Kidney epithelial cell (primary cell): ENCODE measurements around the gene NRG3. TPM values are rescaled to one million over a fixed set of nuclear protein-coding genes. Genes with fewer than 3 reads are reported as not detected.

ENCODE experiments used
- DNase-seq: peaks from one replicate; pipeline ENCODE4 v3.0.0-alpha.2; 2010; ENCODE audit warnings: low read depth
- H3K27me3 ChIP-seq: 2 replicates; pipeline ENCODE4 v1.6.0; 2011; ENCODE audit warnings: low read length; ENCODE audit not compliant: control insufficient read depth, insufficient read depth
- H3K36me3 ChIP-seq: 2 replicates; pipeline ENCODE4 v1.5.1; 2011; ENCODE audit warnings: low read length; ENCODE audit not compliant: control insufficient read depth, insufficient read depth
- H3K4me3 ChIP-seq: 2 replicates; pipeline ENCODE4 v1.5.1; 2011; ENCODE audit warnings: low read depth, mild to moderate bottlenecking, control low read depth, low read length
- CTCF ChIP-seq: IDR thresholded peaks from 2 replicates; pipeline ENCODE4 v1.5.1; 2011; ENCODE audit warnings: mild to moderate bottlenecking, moderate library complexity, low read length, control low read depth, inconsistent platforms; ENCODE audit not compliant: insufficient read depth, poor library complexity, severe bottlenecking
- total RNA-seq: library from RNA; depleted of rRNA; stranded (reverse); fragments of >200 nt; gene quantifications from 2 replicates; pipeline ENCODE4 v1.2.3, GENCODE V29; 2015

Gene NRG3
- total RNA-seq, 1 donor from 2014 or later: 10.2 TPM

- DNase-seq: no peak
- Histone ChIP-seq H3K4me3 (no peak overlapping the region), H3K36me3 (no peaks in the 10 kb centered on the region), H3K27me3 (no peaks in the 10 kb centered on the region)
- no peak for TF ChIP-seq CTCF
These were observed 669.4 kb downstream of the NRG3 start for GRCh38 chr10:82544377-82544776.

GRCh38 chr10:82551506-82551905, 676.5 kb downstream of the NRG3 start:
- H3K27me3 ChIP-seq: no peaks in the 10 kb centered on the region
- H3K4me3 ChIP-seq: no peak overlapping the region
- H3K36me3 ChIP-seq: no peaks in the 10 kb centered on the region
- TF ChIP-seq CTCF: no peak
- no peak for DNase-seq

- no peak overlapping the region for H3K4me3 ChIP-seq
- TF ChIP-seq CTCF: no peak
- H3K36me3 ChIP-seq: no peaks in the 10 kb centered on the region
- no peak for DNase-seq
- no peaks in the 10 kb centered on the region for H3K27me3 ChIP-seq
These were observed 677.3 kb downstream of the NRG3 start for GRCh38 chr10:82552267-82552666.

DNA sequence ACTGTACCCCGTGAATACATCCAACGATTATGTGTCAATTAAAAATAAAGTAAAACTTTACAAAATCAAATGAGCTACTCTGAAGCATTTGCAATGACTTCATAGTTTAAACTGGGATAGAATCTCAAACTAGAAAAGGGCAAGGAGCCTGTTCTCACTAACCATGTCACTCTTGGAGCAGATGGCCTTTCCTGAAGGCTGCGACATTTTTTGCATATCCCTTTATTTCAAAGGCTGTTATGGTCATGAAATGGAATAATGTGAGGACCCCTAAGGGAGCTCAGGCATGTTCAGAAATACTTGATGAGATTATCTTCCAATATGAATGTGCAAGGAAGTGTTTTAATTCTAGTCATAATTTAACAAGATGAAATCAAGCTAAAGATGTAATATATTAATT, 679.4 kb downstream of the NRG3 start:
- Histone ChIP-seq H3K27me3 (no peaks in the 10 kb centered on the region), H3K36me3 (no peaks in the 10 kb centered on the region), H3K4me3 (no peak overlapping the region)
- TF ChIP-seq CTCF: no peak
- no peak for DNase-seq

- Histone ChIP-seq H3K36me3 (no peaks in the 10 kb centered on the region), H3K4me3 (no peak overlapping the region), H3K27me3 (no peaks in the 10 kb centered on the region)
- DNase-seq: no peak
- TF ChIP-seq CTCF: no peak
These were observed 683.1 kb downstream of the NRG3 start for GRCh38 chr10:82558014-82558607.
